Esophagus squamous epithelium (tissue), 4 donors: ENCODE measurements around the gene DUSP15.

Experiments
- POLR2A ChIP-seq, 4 donors: fragments of 450-650 bp; IDR thresholded peaks; one replicate each; pipeline ENCODE4 v1.6.1; 2017; ENCODE audit warnings: antibody characterized with exemption in 4 of 4, mild to moderate bottlenecking in 4 of 4, moderate library complexity in 3 of 4
- TF ChIP-seq, protein P1 (sequence below), 6 experiments: fragments of 450-650 bp in 4 of 6; fragments of 200-600 bp in 2 of 6; sonication (generic) in 2 of 6; IDR thresholded peaks; one replicate each; pipeline ENCODE4 v1.5.1; 2016 to 2019; ENCODE audit warnings: antibody characterized with exemption in 6 of 6, mild to moderate bottlenecking in 4 of 6, moderate library complexity in 4 of 6

DNA sequence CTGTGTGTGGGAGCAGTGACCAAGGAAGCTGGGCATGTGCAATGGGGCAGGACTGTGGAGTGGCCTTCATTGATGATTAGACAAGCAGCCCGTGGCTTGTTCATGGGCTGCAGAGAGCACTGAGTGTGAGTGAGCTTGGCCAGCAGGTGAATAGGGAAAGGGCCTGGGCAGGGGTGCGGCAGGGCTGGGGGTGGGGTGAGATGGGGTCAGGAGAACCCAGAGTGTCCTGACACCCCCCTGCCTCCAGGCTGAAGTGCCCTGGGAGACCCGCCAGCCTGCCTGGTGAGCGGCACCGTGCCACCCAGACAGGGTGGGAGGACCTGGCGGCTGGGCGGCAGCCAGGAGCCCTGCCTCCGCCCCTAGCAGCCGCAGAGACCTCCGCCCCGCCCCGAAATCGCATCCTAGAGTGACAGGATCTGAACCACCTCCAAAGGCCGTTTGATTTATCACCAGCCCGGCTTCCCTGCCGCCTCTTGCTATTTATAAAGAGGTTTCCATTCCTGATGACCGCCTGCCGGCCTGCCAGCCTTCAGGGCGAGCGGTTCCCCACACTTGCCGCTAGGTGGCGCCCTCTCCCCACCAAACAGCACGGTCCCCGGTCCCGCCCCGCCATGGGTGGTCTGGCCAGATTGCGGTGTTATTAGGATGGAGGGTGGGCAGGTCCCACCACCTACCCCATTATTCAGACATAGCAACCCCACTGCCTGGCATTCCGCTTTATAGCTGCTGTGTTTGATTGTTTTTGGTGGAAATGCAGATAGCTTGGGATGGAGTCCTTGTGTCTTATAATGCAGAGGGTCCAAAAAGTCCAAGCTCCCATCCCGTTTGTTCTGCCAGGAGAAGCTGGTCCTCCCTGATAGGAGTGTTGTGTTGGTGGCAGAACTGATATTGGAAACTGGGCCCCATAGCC, 47.7 kb downstream of the DUSP15 start:
- TF ChIP-seq POLR2A (IDR thresholded peaks at IDR 0.05) = no peak
- TF ChIP-seq, protein P1, sequence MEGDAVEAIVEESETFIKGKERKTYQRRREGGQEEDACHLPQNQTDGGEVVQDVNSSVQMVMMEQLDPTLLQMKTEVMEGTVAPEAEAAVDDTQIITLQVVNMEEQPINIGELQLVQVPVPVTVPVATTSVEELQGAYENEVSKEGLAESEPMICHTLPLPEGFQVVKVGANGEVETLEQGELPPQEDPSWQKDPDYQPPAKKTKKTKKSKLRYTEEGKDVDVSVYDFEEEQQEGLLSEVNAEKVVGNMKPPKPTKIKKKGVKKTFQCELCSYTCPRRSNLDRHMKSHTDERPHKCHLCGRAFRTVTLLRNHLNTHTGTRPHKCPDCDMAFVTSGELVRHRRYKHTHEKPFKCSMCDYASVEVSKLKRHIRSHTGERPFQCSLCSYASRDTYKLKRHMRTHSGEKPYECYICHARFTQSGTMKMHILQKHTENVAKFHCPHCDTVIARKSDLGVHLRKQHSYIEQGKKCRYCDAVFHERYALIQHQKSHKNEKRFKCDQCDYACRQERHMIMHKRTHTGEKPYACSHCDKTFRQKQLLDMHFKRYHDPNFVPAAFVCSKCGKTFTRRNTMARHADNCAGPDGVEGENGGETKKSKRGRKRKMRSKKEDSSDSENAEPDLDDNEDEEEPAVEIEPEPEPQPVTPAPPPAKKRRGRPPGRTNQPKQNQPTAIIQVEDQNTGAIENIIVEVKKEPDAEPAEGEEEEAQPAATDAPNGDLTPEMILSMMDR (IDR thresholded peaks at IDR 0.05) = peak; percentile 95 to 100 (median 97)
